Muscle of leg (tissue), 11 donors: ENCODE measurements around the gene TXNRD2. TPM values are rescaled to one million over a fixed set of nuclear protein-coding genes. Genes with fewer than 3 reads are reported as not detected.
"Not testable (repeated sequence)": the region's sequence is repeated elsewhere in the genome, so short reads cannot be mapped to it uniquely, and the experiment has no call there.

ENCODE experiments used
- DNase-seq: peaks from one replicate; pipeline ENCODE4 v3.0.0; 2013
- H3K27ac ChIP-seq: one replicate; pipeline ENCODE4 v1.5.1; 2013; ENCODE audit warnings: mild to moderate bottlenecking, low read length, control low read depth
- H3K27me3 ChIP-seq: one replicate; pipeline ENCODE4 v1.6.1; 2013; ENCODE audit warnings: low read length; ENCODE audit not compliant: control insufficient read depth, insufficient read depth
- H3K36me3 ChIP-seq: one replicate; pipeline ENCODE4 v1.6.1; 2013; ENCODE audit warnings: low read length; ENCODE audit not compliant: control insufficient read depth, insufficient read depth
- H3K4me1 ChIP-seq: one replicate; pipeline ENCODE4 v1.6.1; 2013; ENCODE audit warnings: low read length; ENCODE audit not compliant: control insufficient read depth, insufficient read depth
- H3K4me3 ChIP-seq: one replicate; pipeline ENCODE4 v1.5.1; 2013; ENCODE audit warnings: low read length, control low read depth
- H3K9me3 ChIP-seq: replicated peaks from 2 replicates; pipeline ENCODE4 v1.6.1; 2013; ENCODE audit warnings: low read depth, low read length; ENCODE audit not compliant: control insufficient read depth
- WGBS: methylation state at CpG from one replicate; pipeline ENCODE4 v1.1.5; 2013; ENCODE audit warnings: missing lambda C conversion rate; ENCODE audit not compliant: insufficient coverage; 5-methylcytosine and 5-hydroxymethylcytosine counted together
- polyA plus RNA-seq, 8 donors: library from polyadenylated mRNA; unstranded; fragments of 120-200 nt; gene quantifications; one replicate each; pipeline versions ENCODE4 v1.2.1 to v1.2.3, GENCODE V29; 2013; ENCODE audit warnings: inconsistent platforms in 1 of 8, low replicate concordance in 1 of 8; ENCODE audit not compliant: insufficient read length in 8 of 8, insufficient read depth in 1 of 8
- total RNA-seq: library from RNA; stranded (reverse); fragments of 120-200 nt; gene quantifications from one replicate; pipeline ENCODE4 v1.2.4, GENCODE V29; 2013

TXNRD2 gene
- total and polyA plus RNA-seq, 9 donors, result 14.1 to 21.5 (median 17.9) TPM

DNA sequence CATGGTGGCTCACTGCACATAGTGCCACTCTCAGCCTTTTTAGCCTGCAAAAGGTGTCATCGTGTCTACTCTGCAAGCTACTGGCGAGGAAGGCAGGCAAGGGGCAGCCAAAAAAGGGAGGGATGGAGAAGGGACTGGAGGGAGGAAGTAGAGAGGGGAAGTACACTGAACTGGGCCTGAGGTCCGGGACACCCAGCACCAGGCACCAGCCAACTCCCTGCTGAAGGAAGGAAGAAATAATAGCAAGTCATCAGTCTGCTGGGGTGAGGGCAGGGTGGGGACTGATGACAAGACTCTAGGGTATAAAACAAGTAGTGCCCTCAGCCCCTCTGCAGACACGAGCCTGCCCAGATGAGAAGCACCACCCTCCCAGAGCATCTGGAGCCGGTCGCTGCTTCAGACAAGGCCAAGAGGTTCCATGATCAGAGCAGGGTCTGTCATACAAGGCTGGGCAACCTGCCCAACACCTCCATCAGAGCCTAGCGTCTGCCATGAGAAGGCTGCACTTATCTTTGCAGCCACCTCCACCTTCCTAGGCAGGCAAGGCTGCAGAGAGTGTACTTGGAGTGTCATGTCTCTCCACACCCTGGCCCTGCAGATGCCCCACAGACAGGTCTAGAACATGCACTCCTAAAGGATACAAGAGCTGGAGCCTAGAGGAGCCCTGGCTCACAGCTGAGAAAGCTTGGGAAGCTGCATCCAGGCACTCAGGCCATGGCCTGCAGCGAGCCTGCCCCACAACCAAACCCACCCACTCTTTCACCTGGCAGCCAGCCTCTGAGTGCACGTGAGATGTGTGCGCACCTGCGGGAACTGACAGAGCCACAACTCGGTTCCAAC lies 9.0 kb downstream of the TXNRD2 start:
- no peak for DNase-seq
- Histone ChIP-seq H3K27ac (no peak overlapping the region), H3K27me3 (no peaks in the 10 kb centered on the region), H3K4me1 (no peaks in the 10 kb centered on the region), H3K4me3 (no peak overlapping the region), H3K9me3 (peaks cover 2% of the 10 kb centered on the region), H3K36me3 (peaks cover 16% of the 10 kb centered on the region)
- WGBS, result 52% methylated on average over 7 of the region's 12 CpGs

DNA sequence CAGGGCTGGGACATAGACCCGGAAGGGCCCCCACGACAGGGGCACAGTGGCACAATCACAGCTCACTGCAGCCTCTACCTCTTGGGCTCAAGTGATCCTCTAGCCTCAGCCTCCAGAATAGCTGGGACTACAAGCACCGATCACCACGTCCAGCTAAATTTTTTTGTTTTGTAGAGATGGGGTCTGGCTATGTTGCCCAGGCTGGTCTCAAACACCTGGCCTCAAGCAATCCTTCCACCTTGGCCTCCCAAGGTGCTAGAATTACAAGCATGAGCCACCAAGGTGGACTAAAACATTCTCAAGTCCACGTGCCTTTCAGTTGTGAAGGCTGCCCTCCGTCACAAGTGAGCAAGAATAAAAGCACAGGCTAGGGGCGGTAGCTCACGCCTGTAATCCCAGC lies 10.1 kb downstream of the TXNRD2 start:
- H3K36me3 ChIP-seq, result peaks cover 9% of the 10 kb centered on the region
- DNase-seq, result no peak
- no peak overlapping the region for H3K4me3 ChIP-seq
- no peaks in the 10 kb centered on the region for H3K4me1 ChIP-seq
- no peaks in the 10 kb centered on the region for H3K27me3 ChIP-seq
- H3K27ac ChIP-seq, result no peak overlapping the region
- 98% methylated on average over 4 of the region's 8 CpGs for WGBS
- H3K9me3 ChIP-seq, result peaks cover 2% of the 10 kb centered on the region

DNA sequence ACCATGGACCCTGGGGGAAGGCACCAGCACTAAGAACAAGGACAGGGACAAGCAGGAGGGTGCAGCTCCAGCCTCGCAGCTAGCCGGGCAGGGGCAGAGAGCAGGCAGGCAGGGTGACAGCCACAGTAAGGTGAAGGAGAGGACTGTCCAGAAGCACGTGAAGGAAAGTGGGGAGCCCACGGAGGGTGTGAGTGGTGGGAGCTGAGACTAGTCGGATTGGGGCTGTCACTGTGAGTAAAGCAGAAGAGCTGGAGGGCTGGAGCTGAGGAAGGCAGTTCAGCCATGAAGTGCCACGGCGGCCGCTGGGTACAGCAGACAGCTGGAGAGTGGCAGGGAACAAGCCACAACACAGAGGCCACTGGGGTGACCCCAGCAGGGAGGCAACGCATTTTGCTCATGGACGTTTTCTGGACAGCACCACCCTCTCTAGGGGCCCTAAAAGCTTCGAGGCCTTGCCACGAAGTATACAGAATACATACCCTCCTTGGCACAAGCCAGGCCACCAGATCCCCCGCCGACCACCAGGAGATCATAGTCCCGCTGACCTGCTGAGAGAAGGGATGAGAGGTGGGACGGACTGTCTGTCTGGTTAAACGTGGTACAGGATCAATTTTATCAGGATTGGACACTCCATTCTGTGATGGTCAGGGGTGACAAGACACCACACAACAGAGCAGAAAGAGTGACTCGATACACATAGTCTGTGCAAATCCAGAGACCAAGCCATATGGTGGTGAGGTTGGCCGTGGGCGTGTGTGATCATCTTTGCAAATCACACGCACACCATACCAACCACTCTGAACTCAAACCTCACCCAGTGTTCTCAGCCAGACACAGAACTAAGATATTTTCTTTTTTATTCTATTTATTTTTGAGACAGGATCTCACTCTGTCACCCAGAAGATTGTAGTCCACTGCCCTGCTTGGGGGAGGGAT lies 10.8 kb downstream of the TXNRD2 start:
- Histone ChIP-seq H3K4me3 (no peak overlapping the region), H3K36me3 (peaks cover 9% of the 10 kb centered on the region), H3K27me3 (no peaks in the 10 kb centered on the region), H3K9me3 (no peaks in the 10 kb centered on the region), H3K4me1 (no peaks in the 10 kb centered on the region), H3K27ac (no peak overlapping the region)
- WGBS, result 81% methylated on average over 14 of the region's 21 CpGs
- no peak for DNase-seq

- Histone ChIP-seq H3K4me3 (no peak overlapping the region), H3K36me3 (peaks cover 9% of the 10 kb centered on the region), H3K9me3 (no peaks in the 10 kb centered on the region), H3K27ac (no peak overlapping the region), H3K4me1 (no peaks in the 10 kb centered on the region), H3K27me3 (no peaks in the 10 kb centered on the region)
- 88% methylated on average over 19 of the region's 21 CpGs for WGBS
- no peak for DNase-seq
These were observed 11.8 kb downstream of the TXNRD2 start for GRCh38 chr22:19929586-19930550.

DNA sequence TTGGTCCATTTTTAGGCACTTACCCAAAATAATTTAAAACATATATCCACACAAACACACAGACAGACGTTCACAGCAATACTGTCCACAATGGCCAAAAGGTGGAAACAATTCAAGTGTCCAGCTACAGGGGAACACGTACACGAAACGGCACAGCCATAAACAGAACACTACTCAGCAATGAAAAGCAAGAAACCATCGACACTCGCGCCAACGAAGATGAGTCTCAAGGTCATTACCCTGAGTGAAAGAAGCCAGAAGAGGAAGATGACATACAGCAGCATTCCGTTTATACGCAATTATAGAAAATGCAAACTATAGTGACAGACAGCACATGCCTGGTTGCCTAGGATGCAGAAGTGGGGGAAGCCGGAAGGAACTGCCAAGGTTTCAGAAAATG lies 13.4 kb downstream of the TXNRD2 start:
- Histone ChIP-seq H3K4me3 (no peak overlapping the region), H3K36me3 (peaks cover 11% of the 10 kb centered on the region), H3K27ac (no peak overlapping the region), H3K4me1 (no peaks in the 10 kb centered on the region), H3K27me3 (no peaks in the 10 kb centered on the region), H3K9me3 (no peaks in the 10 kb centered on the region)
- WGBS, result 73% methylated on average over 10 of the region's 11 CpGs
- DNase-seq, result no peak

GRCh38 chr22:19927696-19928095 lies 13.9 kb downstream of the TXNRD2 start:
- DNase-seq, result no peak
- WGBS, result no CpG with 5 or more reads among the region's 7 CpGs
- no peaks in the 10 kb centered on the region for H3K9me3 ChIP-seq
- H3K4me3 ChIP-seq, result no peak overlapping the region
- peaks cover 7% of the 10 kb centered on the region for H3K36me3 ChIP-seq
- no peaks in the 10 kb centered on the region for H3K4me1 ChIP-seq
- H3K27ac ChIP-seq, result no peak overlapping the region
- H3K27me3 ChIP-seq, result no peaks in the 10 kb centered on the region

- not testable (repeated sequence) for H3K36me3 ChIP-seq, H3K27ac ChIP-seq, DNase-seq, H3K4me3 ChIP-seq, H3K9me3 ChIP-seq, H3K4me1 ChIP-seq, H3K27me3 ChIP-seq
- 77% methylated on average over 5 of the region's 11 CpGs for WGBS
These were observed 15.6 kb downstream of the TXNRD2 start for GRCh38 chr22:19926028-19926427.

GRCh38 chr22:19923914-19924513 lies 17.6 kb downstream of the TXNRD2 start:
- no peaks in the 10 kb centered on the region for H3K27me3 ChIP-seq
- H3K9me3 ChIP-seq, result no peaks in the 10 kb centered on the region
- H3K36me3 ChIP-seq, result peaks cover 2% of the 10 kb centered on the region
- no peak for DNase-seq
- 84% methylated on average over 8 of the region's 12 CpGs for WGBS
- H3K4me3 ChIP-seq, result no peak overlapping the region
- H3K4me1 ChIP-seq, result no peaks in the 10 kb centered on the region
- no peak overlapping the region for H3K27ac ChIP-seq

DNA sequence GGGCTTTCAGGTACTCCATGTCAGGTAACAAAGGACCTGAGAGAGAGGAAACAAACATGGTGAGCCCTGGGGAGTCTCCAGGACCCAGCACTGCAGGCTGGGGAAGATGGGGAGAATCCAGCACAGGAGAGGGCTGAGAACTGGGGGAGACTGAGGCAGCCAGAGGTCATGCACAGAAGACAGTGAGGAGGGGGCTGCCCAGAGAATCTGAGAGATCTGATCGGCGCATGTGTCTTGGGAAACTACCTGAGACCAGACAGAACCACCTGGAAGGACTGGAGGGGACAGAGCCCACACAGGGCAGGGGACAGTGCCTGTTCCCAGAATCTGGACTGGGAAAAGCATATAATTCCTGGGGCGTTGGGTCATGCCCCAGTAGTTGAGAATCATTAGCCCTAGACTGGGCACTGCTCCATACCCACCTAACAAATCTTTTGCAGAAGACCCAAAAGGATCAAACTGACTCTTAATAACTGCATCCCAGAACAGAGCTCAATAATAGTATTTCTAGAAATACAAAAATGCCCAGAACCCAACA lies 20.0 kb downstream of the TXNRD2 start:
- no peak overlapping the region for H3K27ac ChIP-seq
- no peaks in the 10 kb centered on the region for H3K4me1 ChIP-seq
- no peaks in the 10 kb centered on the region for H3K9me3 ChIP-seq
- H3K27me3 ChIP-seq, result no peaks in the 10 kb centered on the region
- no peak overlapping the region for H3K4me3 ChIP-seq
- peaks cover 20% of the 10 kb centered on the region for H3K36me3 ChIP-seq
- 81% methylated on average over 3 of the region's 3 CpGs for WGBS
- DNase-seq, result no peak
